NOMO-1 treated with dmso at 0.1 percent for 144 hours (cell line): ENCODE results near the gene ANKH.

ENCODE experiments used
- DNase-seq: peaks from one replicate; lab custom pipeline; 2025; ENCODE audit not compliant: unreplicated experiment; lab: John Stamatoyannopoulos, UW

ANKH gene

GRCh38 chr5:14698495-14698894, 173.1 kb downstream of the ANKH start:
- no peak for DNase-seq

GRCh38 chr5:14696851-14697250, 174.7 kb downstream of the ANKH start:
- no peak for DNase-seq

- DNase-seq = no peak
Observed at GRCh38 chr5:14696057-14696456, 175.5 kb downstream of the ANKH start.

DNA sequence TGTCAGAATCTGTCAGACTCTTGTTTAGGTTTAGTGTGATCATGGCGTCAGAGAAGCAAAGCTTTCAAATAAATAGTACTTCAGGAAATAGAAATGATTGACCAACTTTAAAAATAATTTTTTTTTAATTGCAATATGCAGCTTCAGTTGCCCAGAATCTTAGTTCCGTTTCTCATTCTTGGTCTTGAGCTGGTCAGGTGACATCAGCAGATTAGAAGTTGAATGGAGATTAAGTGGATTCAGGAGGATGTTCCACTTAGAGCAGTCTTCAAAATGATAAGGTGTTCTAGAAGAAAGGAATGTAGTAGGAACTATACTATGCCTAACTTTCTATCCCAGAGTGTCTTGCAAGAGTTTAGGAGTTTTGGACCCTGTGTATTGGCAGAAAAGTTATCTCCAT, 176.4 kb downstream of the ANKH start:
- DNase-seq = no peak

DNA sequence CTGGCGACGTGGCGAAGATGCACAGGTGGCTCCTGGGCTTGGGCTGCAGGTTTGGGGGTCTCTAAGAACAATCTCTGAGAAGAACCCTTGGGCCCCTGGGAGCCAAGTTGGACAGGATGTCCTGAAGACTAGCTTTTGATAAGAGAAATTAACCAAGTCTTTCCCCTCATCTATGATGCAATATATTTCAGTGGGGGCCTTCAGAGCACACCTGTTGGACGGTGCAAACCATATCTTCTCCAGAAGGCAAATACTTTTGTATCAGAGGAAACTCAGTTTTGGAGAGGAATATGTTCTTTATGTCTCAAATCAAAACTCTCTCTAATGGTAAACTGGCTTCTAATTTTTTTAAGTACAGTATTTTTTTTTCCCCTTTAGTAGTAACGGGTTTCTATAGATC, 178.5 kb downstream of the ANKH start:
- no peak for DNase-seq

- DNase-seq = no peak
Observed at GRCh38 chr5:14687023-14687665, 184.4 kb downstream of the ANKH start.

- no peak for DNase-seq
Observed at GRCh38 chr5:14686517-14686916, 185.1 kb downstream of the ANKH start.

- peak; percentile 12 for DNase-seq
Observed at GRCh38 chr5:14685757-14686156, 185.8 kb downstream of the ANKH start.

DNA sequence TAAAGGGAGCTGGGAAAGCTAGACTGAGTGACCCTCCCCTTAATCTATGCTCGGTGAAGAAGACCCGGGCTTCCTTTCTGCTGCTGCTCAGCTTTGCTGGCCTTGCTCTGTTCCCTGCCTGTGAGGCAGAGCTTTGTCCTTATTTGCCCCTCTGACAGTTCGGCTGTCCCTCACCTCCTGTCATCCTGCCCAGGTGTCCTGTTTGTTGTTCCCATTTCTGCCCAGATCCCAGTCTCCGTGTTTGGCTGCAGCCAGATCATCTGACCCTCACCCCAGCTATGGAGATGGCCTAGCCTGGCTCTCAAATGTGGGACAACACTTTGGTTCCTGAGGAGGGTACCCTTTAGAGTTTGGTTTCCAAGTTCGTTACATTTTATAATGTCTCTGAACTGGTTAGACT, 186.8 kb downstream of the ANKH start:
- no peak for DNase-seq

GRCh38 chr5:14683906-14684455, 187.6 kb downstream of the ANKH start:
- no peak for DNase-seq

GRCh38 chr5:14681236-14681752, 190.3 kb downstream of the ANKH start:
- no peak for DNase-seq

DNA sequence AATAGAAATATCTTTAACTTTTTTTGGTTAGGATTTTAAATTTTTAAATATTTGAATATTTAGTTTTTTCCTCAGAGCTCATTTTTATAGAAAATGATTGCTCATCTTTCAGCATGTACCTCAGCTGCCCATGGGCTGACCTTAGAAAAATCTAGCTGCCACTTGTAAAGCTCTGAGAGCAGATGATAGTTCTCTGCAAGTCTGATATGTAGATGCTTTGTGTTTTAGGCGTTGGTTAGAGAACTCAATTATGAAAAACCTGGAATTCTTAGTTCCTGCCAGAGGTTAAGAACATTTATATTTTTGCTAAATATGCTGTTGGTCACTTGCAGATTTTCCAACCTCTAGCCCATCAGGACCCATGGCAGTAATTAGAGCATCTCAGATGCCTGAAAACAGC, 192.0 kb downstream of the ANKH start:
- no peak for DNase-seq

GRCh38 chr5:14678773-14679334, 192.7 kb downstream of the ANKH start:
- no peak for DNase-seq

- DNase-seq = peak; percentile 66
Observed at GRCh38 chr5:14676320-14676719, 195.3 kb downstream of the ANKH start.

GRCh38 chr5:14675865-14676300, 195.7 kb downstream of the ANKH start:
- DNase-seq = peak; percentile 76

- DNase-seq = no peak
Observed at GRCh38 chr5:14674983-14675854, 196.4 kb downstream of the ANKH start.

DNA sequence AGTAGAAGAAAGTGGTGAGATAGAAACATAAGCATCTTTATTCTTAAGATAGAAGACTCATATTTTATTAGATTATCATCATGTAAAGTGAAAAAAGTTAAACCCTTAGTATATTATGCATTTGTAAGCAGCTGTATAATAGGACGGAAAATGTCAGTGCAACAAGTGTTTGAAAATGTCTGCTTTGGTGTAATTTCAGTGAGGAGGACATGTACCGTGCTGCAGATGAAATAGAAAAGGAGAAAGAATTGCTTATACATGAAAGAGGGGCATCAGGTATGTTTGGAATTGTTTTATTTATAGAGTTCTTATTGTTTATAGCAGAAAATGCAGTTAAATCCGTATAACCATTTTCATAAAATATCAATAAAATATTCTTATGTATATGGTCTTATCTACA, 198.1 kb downstream of the ANKH start:
- DNase-seq = no peak

DNA sequence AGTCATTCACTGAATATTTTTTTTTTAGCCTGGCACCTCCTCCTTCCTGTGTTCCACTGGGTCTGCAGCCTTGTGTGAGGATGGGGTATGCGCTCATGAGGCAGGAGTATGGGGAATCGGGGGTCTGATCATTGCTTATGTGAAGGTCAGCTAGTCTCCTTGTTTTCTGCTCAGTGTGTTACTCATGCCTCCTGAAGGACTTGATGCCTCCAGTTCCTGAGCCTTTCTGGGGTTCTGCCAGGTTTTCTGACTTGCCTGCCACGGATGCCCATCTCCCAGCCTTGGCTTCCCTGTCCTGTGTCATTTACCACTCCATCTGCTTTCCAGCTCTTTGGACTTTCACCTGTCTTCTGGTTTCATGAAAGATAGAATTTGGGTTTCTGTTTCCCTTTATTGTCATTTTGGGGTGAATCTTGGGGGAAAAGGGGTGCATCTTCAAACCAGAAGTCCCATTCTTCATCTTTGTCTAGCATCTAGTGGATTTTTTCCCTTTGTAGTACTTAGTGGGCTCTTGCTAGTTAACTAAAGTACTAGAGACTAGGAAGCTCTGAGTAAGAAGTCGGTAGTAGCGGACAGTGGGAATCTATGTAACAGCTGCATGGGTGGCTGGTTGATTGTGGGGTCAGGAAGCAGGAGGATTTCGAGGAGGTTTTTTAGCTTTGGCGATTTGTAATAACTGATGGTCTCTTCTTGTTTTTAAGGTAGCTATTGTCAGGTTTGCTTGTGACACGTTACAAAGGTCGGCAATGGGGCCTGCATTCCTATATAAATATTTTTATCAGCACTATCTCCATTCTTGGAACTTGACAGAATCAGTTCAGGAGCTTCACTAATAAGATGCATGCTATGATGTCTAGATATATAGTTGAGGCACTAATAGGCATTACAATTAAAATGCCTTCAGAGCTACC, 198.8 kb downstream of the ANKH start:
- DNase-seq = no peak

DNA sequence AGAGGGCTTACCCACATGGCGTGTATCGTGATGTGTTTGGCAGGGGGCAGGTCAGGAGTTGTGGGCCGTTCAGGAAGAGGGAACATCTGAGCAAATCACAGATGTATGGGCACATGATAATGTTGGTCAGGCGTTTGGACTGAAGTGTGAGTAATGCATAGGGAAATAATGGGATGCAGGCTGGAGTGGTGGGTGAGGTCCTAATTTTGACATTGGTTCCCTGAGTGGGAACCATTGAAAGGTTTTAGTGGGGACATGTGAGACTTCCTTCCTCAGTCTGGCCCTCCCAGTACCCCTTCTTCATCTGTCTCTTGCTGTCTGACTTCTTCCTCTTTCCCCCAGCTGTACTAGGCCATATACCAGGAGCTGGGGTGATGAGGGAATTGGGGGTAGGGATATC, 199.5 kb downstream of the ANKH start:
- DNase-seq = peak; percentile 24

DNA sequence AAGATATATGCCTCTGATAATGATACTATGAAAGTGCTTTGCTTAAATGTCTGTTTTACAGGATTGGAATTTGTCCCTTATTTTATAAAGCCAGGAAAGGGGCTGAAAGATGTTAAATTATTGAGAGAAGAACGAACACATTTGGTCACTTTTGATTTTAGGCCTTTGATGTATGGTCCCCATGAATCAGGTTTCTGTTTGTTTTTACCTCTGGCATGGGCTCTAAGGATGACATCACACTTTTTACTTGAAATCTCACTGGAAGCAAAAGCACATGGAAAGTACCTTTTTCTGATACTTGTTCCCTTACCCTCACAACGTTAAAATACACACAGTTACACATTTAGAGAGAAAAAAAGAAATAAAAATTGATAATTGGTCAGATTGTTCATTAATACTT, 200.2 kb downstream of the ANKH start:
- no peak for DNase-seq

- DNase-seq = no peak
Observed at GRCh38 chr5:14669975-14670374, 201.6 kb downstream of the ANKH start.
